ENCODE data around the gene RGS3. TPM values are rescaled to one million over a fixed set of nuclear protein-coding genes. Genes with fewer than 3 reads are reported as not detected.

The RGS3 gene
- total RNA-seq, 2 donors from 2014 or later: 170 to 202 TPM

GRCh38 chr9:113590991-113591898 lies 127.7 kb downstream of the RGS3 start:
- DNase-seq (ENCODE audit: low spot score) (no peak), ATAC-seq (ENCODE audit: insufficient number of reproducible peaks, low FRiP score, low read depth) (peak; percentile 14)
- Histone ChIP-seq H3K4me1 (ENCODE audit: control insufficient read depth in 1 of 2, low read depth in 2 of 2) (peaks cover 34 to 81% of the 10 kb centered on the region in 2 donors), H3K4me3 (no peak overlapping the region), H3K27me3 (replicated peaks; ENCODE audit: insufficient read depth) (no peaks in the 10 kb centered on the region), H3K9me3 (no peaks in the 10 kb centered on the region), H3K27ac (peak overlapping the region; percentile 63 to 98), H3K36me3 (peaks cover 11% of the 10 kb centered on the region)
- peak; percentile 91 for TF ChIP-seq CTCF (IDR thresholded peaks at IDR 0.05)

- Histone ChIP-seq H3K27me3 (replicated peaks; ENCODE audit: insufficient read depth) (no peaks in the 10 kb centered on the region), H3K27ac (peak overlapping the region; percentile 63 to 98), H3K9me3 (no peaks in the 10 kb centered on the region), H3K4me1 (ENCODE audit: control insufficient read depth in 1 of 2, low read depth in 2 of 2) (peaks cover 40 to 81% of the 10 kb centered on the region in 2 donors), H3K36me3 (peaks cover 20% of the 10 kb centered on the region), H3K4me3 (no peak overlapping the region)
- ATAC-seq (ENCODE audit: insufficient number of reproducible peaks, low FRiP score, low read depth): no peak
- DNase-seq (ENCODE audit: low spot score): no peak
- TF ChIP-seq CTCF (IDR thresholded peaks at IDR 0.05): no peak
Measured at GRCh38 chr9:113591899-113592625, 128.5 kb downstream of the RGS3 start.

GRCh38 chr9:113592876-113593575 lies 129.5 kb downstream of the RGS3 start:
- Histone ChIP-seq H3K36me3 (peaks cover 29% of the 10 kb centered on the region), H3K9me3 (no peaks in the 10 kb centered on the region), H3K4me1 (ENCODE audit: control insufficient read depth in 1 of 2, low read depth in 2 of 2) (peaks cover 42 to 81% of the 10 kb centered on the region in 2 donors), H3K27ac (peak overlapping the region; percentile 80 to 98), H3K4me3 (peak overlapping the region; percentile 83), H3K27me3 (replicated peaks; ENCODE audit: insufficient read depth) (no peaks in the 10 kb centered on the region)
- ATAC-seq (ENCODE audit: insufficient number of reproducible peaks, low FRiP score, low read depth) (no peak), DNase-seq (ENCODE audit: low spot score) (no peak)
- no peak for TF ChIP-seq CTCF (IDR thresholded peaks at IDR 0.05)

GRCh38 chr9:113593682-113594281 lies 130.3 kb downstream of the RGS3 start:
- no peaks in the 10 kb centered on the region for H3K9me3 ChIP-seq
- no peaks in the 10 kb centered on the region for H3K27me3 ChIP-seq (replicated peaks; ENCODE audit: insufficient read depth)
- H3K4me3 ChIP-seq: peak overlapping the region; percentile 83
- no peak for TF ChIP-seq CTCF (IDR thresholded peaks at IDR 0.05)
- peaks cover 34% of the 10 kb centered on the region for H3K36me3 ChIP-seq
- peaks cover 42 to 81% of the 10 kb centered on the region in 2 donors for H3K4me1 ChIP-seq (ENCODE audit: control insufficient read depth in 1 of 2, low read depth in 2 of 2)
- ATAC-seq (ENCODE audit: insufficient number of reproducible peaks, low FRiP score, low read depth): peak; percentile 91
- H3K27ac ChIP-seq: peak overlapping the region; percentile 80 to 98
- DNase-seq (ENCODE audit: low spot score): peak; percentile 97

Measured in thoracic aorta (tissue), 2 donors.